K562 (cell line): Measurements from ENCODE around the gene SH3TC1.

Experiments used
- ATF4 ChIP-seq: fragments of 450-650 bp; formaldehyde crosslinking; IDR thresholded peaks from 2 replicates; pipeline ENCODE4 v1.4.0; 2022; ENCODE audit warnings: mild to moderate bottlenecking, moderate library complexity
- BCL6 ChIP-seq: fragments of 250-450 bp; sonication (Bioruptor Pico); IDR thresholded peaks from 2 replicates; pipeline ENCODE4 v1.4.0; 2020
- BHLHE40 ChIP-seq: IDR thresholded peaks from 2 replicates; pipeline ENCODE4 v1.6.1; 2011; ENCODE audit warnings: low read length, improper control_type of control experiment
- CTCF ChIP-seq, 3 experiments: IDR thresholded peaks in 2 of 3; conservative IDR thresholded peaks in 1 of 3; 2 replicates each; pipeline ENCODE4 v1.5.1; 2011 to 2012; ENCODE audit warnings: low read length in 3 of 3, mild to moderate bottlenecking in 3 of 3, control low read depth in 2 of 3, improper control_type of control experiment in 1 of 3, inconsistent platforms in 1 of 3, low read depth in 1 of 3, mixed read lengths in 1 of 3, moderate library complexity in 1 of 3; ENCODE audit not compliant: insufficient read depth in 2 of 3
- NFE2L1 ChIP-seq: fragments of 450-650 bp; IDR thresholded peaks from 2 replicates; pipeline ENCODE4 v1.6.1; 2016; ENCODE audit warnings: missing genetic modification characterization, low read depth, mild to moderate bottlenecking, missing compliant biosample characterization, moderate library complexity, borderline replicate concordance
- PCBP1 ChIP-seq: fragments of 200-400 bp; formaldehyde crosslinking; IDR thresholded peaks from 2 replicates; pipeline ENCODE4 v1.6.1; 2018; ENCODE audit warnings: mild to moderate bottlenecking, low read depth, low read length; ENCODE audit not compliant: poor library complexity, severe bottlenecking
- POLR2A ChIP-seq: fragments of 450-650 bp; conservative IDR thresholded peaks from 2 replicates; pipeline ENCODE4 v1.6.1; 2016
- RCOR1 ChIP-seq, 2 experiments: IDR thresholded peaks; 2 replicates each; pipeline ENCODE4 v1.6.1; 2012; ENCODE audit warnings: low read depth in 2 of 2, low read length in 2 of 2, borderline replicate concordance in 1 of 2, improper control_type of control experiment in 1 of 2
- SP2 ChIP-seq: IDR thresholded peaks from 2 replicates; pipeline ENCODE4 v1.6.1; 2011; ENCODE audit warnings: mild to moderate bottlenecking, low read depth, low read length, moderate library complexity; ENCODE audit not compliant: poor library complexity, severe bottlenecking; ENCODE audit errors: extremely low read depth
- UBTF ChIP-seq, 2 experiments: IDR thresholded peaks; 2 replicates each; pipeline ENCODE4 v1.6.1; 2012; ENCODE audit warnings: improper control_type of control experiment in 2 of 2, low read depth in 2 of 2, low read length in 2 of 2, borderline replicate concordance in 1 of 2
- VEZF1 ChIP-seq: fragments of 200-800 bp; sonication (Bioruptor generic); IDR thresholded peaks from 2 replicates; pipeline ENCODE4 v1.6.1; 2017; ENCODE audit warnings: missing genetic modification characterization, missing compliant biosample characterization
- ZNF449 ChIP-seq: fragments of 250-450 bp; sonication (Bioruptor Pico); IDR thresholded peaks from 2 replicates; pipeline ENCODE4 v1.8.0; 2022; ENCODE audit warnings: moderate library complexity, mild to moderate bottlenecking, inconsistent platforms
- TF ChIP-seq, protein P1 (sequence below): sonication (generic); formaldehyde crosslinking; IDR thresholded peaks from 2 replicates; pipeline ENCODE4 v1.8.1; 2022; ENCODE audit warnings: missing genetic modification reagents

DNA sequence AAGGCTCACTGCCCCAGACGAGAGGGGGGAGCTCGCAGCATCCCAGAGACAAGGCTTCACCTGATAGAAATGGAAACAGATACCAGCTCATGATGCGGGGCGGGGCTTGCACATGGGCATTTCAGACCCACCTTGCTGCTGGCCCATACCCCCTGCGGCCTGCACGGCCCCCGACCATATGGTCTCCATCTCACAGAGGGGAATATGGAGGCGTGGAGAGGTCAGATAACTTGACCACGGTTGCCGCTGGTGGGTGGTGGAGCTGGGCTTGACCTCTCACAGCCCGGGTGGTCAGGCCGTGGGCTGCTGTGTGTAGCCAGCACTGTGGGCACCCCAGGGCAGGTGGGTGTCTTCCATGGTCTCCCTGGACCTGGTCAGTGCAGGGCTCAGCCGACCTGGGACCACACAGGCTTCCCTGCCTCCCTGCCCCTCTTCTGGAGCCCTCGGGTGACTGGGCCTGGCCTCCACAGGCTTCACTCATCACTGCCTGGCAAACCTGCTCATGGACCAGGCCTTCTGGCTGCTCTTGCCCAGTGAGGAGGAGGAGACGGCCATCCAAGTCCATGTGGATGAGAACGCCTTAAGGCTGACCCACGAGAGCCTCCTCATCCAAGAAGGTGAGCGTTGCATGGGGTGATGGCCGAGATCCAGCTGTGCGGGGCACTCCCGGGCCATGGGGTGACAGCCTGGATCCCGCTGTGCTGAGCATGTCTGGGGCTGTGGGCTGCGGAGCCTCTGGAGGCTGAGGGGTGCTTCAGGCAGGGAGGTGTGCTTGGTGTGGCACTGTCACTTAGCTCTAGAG lies 16.8 kb downstream of the SH3TC1 start:
- no peak for TF ChIP-seq PCBP1
- TF ChIP-seq, protein P1, sequence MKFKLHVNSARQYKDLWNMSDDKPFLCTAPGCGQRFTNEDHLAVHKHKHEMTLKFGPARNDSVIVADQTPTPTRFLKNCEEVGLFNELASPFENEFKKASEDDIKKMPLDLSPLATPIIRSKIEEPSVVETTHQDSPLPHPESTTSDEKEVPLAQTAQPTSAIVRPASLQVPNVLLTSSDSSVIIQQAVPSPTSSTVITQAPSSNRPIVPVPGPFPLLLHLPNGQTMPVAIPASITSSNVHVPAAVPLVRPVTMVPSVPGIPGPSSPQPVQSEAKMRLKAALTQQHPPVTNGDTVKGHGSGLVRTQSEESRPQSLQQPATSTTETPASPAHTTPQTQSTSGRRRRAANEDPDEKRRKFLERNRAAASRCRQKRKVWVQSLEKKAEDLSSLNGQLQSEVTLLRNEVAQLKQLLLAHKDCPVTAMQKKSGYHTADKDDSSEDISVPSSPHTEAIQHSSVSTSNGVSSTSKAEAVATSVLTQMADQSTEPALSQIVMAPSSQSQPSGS (CRISPR knock-in tag), result no peak
- no peak for TF ChIP-seq BHLHE40
- no peak for TF ChIP-seq BCL6
- TF ChIP-seq POLR2A, result no peak
- TF ChIP-seq CTCF (IDR thresholded peaks at IDR 0.05 in 2 of 3, conservative IDR thresholded peaks at IDR 0.05 in 1 of 3; ENCODE audit: insufficient read depth in 2 of 3, low read depth in 1 of 3, low read length in 3 of 3), result no peak
- TF ChIP-seq VEZF1 (CRISPR knock-in tag), result no peak
- no peak for TF ChIP-seq UBTF (IDR thresholded peaks at IDR 0.05; ENCODE audit: borderline replicate concordance in 1 of 2, low read depth in 2 of 2, low read length in 2 of 2)
- no peak for TF ChIP-seq RCOR1 (IDR thresholded peaks at IDR 0.05; ENCODE audit: borderline replicate concordance in 1 of 2, low read depth in 2 of 2, low read length in 2 of 2)
- TF ChIP-seq NFE2L1 (tag), result no peak
- TF ChIP-seq SP2, result no peak
- TF ChIP-seq ATF4 (CRISPR knock-in tag), result no peak
- no peak for TF ChIP-seq ZNF449 (CRISPR knock-in tag)
